GM06990 (cell line): Measurements from ENCODE around the gene FBXL5.

Experiments used
- DNase-seq: peaks from one replicate; pipeline ENCODE4 v3.0.0-alpha.2; 2011; ENCODE audit not compliant: insufficient read length; ENCODE audit errors: extremely low read depth
- H3K27me3 ChIP-seq: replicated peaks from 2 replicates; pipeline ENCODE4 v1.6.0; 2011; ENCODE audit warnings: low read length; ENCODE audit not compliant: control insufficient read depth, insufficient read depth
- H3K36me3 ChIP-seq: 2 replicates; pipeline ENCODE4 v1.5.1; 2011; ENCODE audit warnings: low read length; ENCODE audit not compliant: control insufficient read depth, insufficient read depth
- H3K4me3 ChIP-seq: replicated peaks from 2 replicates; pipeline ENCODE4 v1.5.1; 2011; ENCODE audit warnings: low read depth, mild to moderate bottlenecking, control low read depth, low read length
- CTCF ChIP-seq: IDR thresholded peaks from 2 replicates; pipeline ENCODE4 v1.5.1; 2011; ENCODE audit warnings: low read length, control low read depth, mild to moderate bottlenecking, inconsistent platforms; ENCODE audit not compliant: insufficient read depth, poor library complexity, severe bottlenecking

The FBXL5 gene

GRCh38 chr4:15690020-15690809 lies 35.1 kb upstream of the FBXL5 start:
- H3K36me3 ChIP-seq: no peaks in the 10 kb centered on the region; the same call in 1 of the 2 replicates
- no peak for DNase-seq
- no peak for TF ChIP-seq CTCF
- no peak overlapping the region for H3K4me3 ChIP-seq
- H3K27me3 ChIP-seq: no peaks in the 10 kb centered on the region

GRCh38 chr4:15689540-15689939 lies 34.4 kb upstream of the FBXL5 start:
- no peaks in the 10 kb centered on the region for H3K27me3 ChIP-seq
- TF ChIP-seq CTCF: no peak
- DNase-seq: no peak
- no peak overlapping the region for H3K4me3 ChIP-seq
- no peaks in the 10 kb centered on the region; the same call in 1 of the 2 replicates for H3K36me3 ChIP-seq

GRCh38 chr4:15688051-15688450 lies 32.9 kb upstream of the FBXL5 start:
- DNase-seq: no peak
- H3K4me3 ChIP-seq: no peak overlapping the region
- TF ChIP-seq CTCF: no peak
- H3K27me3 ChIP-seq: no peaks in the 10 kb centered on the region
- H3K36me3 ChIP-seq: no peaks in the 10 kb centered on the region; the same call in 1 of the 2 replicates

GRCh38 chr4:15684498-15684897 lies 29.3 kb upstream of the FBXL5 start:
- H3K4me3 ChIP-seq: no peak overlapping the region
- H3K36me3 ChIP-seq: no peaks in the 10 kb centered on the region; the same call in 1 of the 2 replicates
- TF ChIP-seq CTCF: no peak
- H3K27me3 ChIP-seq: no peaks in the 10 kb centered on the region
- DNase-seq: no peak

GRCh38 chr4:15683143-15683495 lies 28.0 kb upstream of the FBXL5 start:
- no peak for DNase-seq
- no peak overlapping the region for H3K4me3 ChIP-seq
- TF ChIP-seq CTCF: no peak
- no peaks in the 10 kb centered on the region; the same call in 1 of the 2 replicates for H3K36me3 ChIP-seq
- H3K27me3 ChIP-seq: no peaks in the 10 kb centered on the region
